Adipocyte (in vitro differentiated cells): Measurements from ENCODE around the gene PHC2.

Source experiments
- DNase-seq: peaks from one replicate; pipeline ENCODE4 v3.0.0-alpha.2; 2015; ENCODE audit warnings: low read depth
- H3K27me3 ChIP-seq: replicated peaks from 2 replicates; pipeline ENCODE4 v1.7.0; 2013; ENCODE audit warnings: mild to moderate bottlenecking, low read length, moderate library complexity; ENCODE audit not compliant: control insufficient read depth, insufficient read depth
- H3K36me3 ChIP-seq: 2 replicates; pipeline ENCODE4 v1.7.0; 2013; ENCODE audit warnings: low read length, mild to moderate bottlenecking, moderate library complexity; ENCODE audit not compliant: control insufficient read depth, insufficient read depth, severe bottlenecking
- H3K4me1 ChIP-seq: 2 replicates; pipeline ENCODE4 v1.7.0; 2013; ENCODE audit warnings: mild to moderate bottlenecking, low read length, moderate library complexity; ENCODE audit not compliant: control insufficient read depth, insufficient read depth
- H3K4me3 ChIP-seq: 2 replicates; pipeline ENCODE4 v1.7.0; 2013; ENCODE audit warnings: mild to moderate bottlenecking, low read length, moderate library complexity
- H3K9ac ChIP-seq: 2 replicates; pipeline ENCODE4 v1.7.0; 2013; ENCODE audit warnings: mild to moderate bottlenecking, low read length, moderate library complexity
- H3K9me3 ChIP-seq: 2 replicates; pipeline ENCODE4 v1.7.0; 2013; ENCODE audit warnings: mild to moderate bottlenecking, low read length, moderate library complexity; ENCODE audit not compliant: control insufficient read depth

The PHC2 gene

GRCh38 chr1:33433509-33434362, 2.8 kb upstream of the PHC2 start:
- DNase-seq, result peak; percentile 80
- Histone ChIP-seq H3K4me3 (peak overlapping the region; percentile 30), H3K9ac (peak overlapping the region; percentile 43), H3K4me1 (peaks cover 59% of the 10 kb centered on the region), H3K27me3 (no peaks in the 10 kb centered on the region), H3K36me3 (no peaks in the 10 kb centered on the region), H3K9me3 (no peaks in the 10 kb centered on the region)

- H3K9me3 ChIP-seq, result no peaks in the 10 kb centered on the region
- peak overlapping the region; percentile 87 for H3K4me3 ChIP-seq
- H3K36me3 ChIP-seq, result peaks cover 8% of the 10 kb centered on the region
- peak; percentile 72 for DNase-seq
- H3K9ac ChIP-seq, result peak overlapping the region; percentile 87
- no peaks in the 10 kb centered on the region for H3K27me3 ChIP-seq
- peaks cover 45% of the 10 kb centered on the region for H3K4me1 ChIP-seq
These were observed 821 bp downstream of the PHC2 start for GRCh38 chr1:33429856-33430691.

GRCh38 chr1:33429332-33429731, 1.6 kb downstream of the PHC2 start:
- H3K9me3 ChIP-seq, result no peaks in the 10 kb centered on the region
- no peak for DNase-seq
- peak overlapping the region; percentile 87 for H3K9ac ChIP-seq
- peaks cover 9% of the 10 kb centered on the region for H3K36me3 ChIP-seq
- peak overlapping the region; percentile 87 for H3K4me3 ChIP-seq
- peaks cover 42% of the 10 kb centered on the region for H3K4me1 ChIP-seq
- no peaks in the 10 kb centered on the region for H3K27me3 ChIP-seq

GRCh38 chr1:33428661-33429060, 2.2 kb downstream of the PHC2 start:
- H3K9me3 ChIP-seq, result no peaks in the 10 kb centered on the region
- peak overlapping the region; percentile 87 for H3K4me3 ChIP-seq
- no peak overlapping the region for H3K9ac ChIP-seq
- peaks cover 39% of the 10 kb centered on the region for H3K4me1 ChIP-seq
- H3K27me3 ChIP-seq, result no peaks in the 10 kb centered on the region
- DNase-seq, result no peak
- H3K36me3 ChIP-seq, result peaks cover 9% of the 10 kb centered on the region

- H3K27me3 ChIP-seq, result no peaks in the 10 kb centered on the region
- DNase-seq, result no peak
- peaks cover 29% of the 10 kb centered on the region for H3K4me1 ChIP-seq
- H3K9me3 ChIP-seq, result no peaks in the 10 kb centered on the region
- H3K4me3 ChIP-seq, result no peak overlapping the region
- H3K36me3 ChIP-seq, result peaks cover 9% of the 10 kb centered on the region
- H3K9ac ChIP-seq, result no peak overlapping the region
These were observed 4.0 kb downstream of the PHC2 start for GRCh38 chr1:33426916-33427315.

DNA sequence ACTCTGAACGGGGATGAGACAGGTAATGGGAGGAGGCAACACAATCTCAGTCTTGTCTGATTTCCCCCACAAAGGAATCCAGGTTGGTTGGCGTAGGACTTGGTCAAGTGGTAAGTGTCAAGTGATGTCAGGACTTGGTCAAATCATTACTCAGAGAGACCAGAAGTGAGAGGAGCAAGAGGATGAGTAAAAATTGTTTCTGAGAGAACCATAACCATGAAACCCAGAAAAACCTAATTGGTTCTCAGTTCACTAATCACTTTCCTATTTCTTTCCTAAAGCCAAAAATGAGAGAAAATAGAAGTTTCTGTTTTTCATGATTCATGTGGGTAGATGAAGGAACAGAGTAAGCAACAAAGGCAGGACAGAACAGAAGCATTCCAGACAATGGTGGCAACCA, 5.0 kb downstream of the PHC2 start:
- H3K9me3 ChIP-seq, result no peaks in the 10 kb centered on the region
- H3K4me1 ChIP-seq, result peaks cover 35% of the 10 kb centered on the region
- H3K27me3 ChIP-seq, result no peaks in the 10 kb centered on the region
- H3K4me3 ChIP-seq, result no peak overlapping the region
- no peak overlapping the region for H3K9ac ChIP-seq
- H3K36me3 ChIP-seq, result peaks cover 9% of the 10 kb centered on the region
- DNase-seq, result no peak

DNA sequence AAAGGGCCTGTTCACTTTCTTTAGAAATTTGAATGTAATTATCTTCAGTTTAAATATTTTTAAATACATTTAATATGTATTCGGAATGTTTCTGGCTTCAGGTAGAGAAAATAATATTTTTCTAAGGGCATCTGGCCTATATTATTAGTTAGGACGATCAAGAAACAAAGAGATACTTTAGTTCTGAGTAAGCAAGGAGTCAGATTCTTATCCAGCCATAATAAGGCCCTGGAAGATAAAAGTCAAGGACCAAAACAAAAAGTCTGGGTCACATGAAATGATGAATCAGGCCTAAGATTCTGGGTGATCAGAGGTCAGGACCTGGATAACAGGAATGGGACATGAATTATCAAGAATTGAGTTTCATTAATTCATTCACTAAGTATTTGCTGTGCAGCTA, 6.3 kb downstream of the PHC2 start:
- H3K9me3 ChIP-seq, result no peaks in the 10 kb centered on the region
- DNase-seq, result peak; percentile 24

GRCh38 chr1:33424205-33424604, 6.7 kb downstream of the PHC2 start:
- H3K36me3 ChIP-seq, result peaks cover 15% of the 10 kb centered on the region
- peaks cover 1% of the 10 kb centered on the region for H3K9me3 ChIP-seq
- no peak overlapping the region for H3K4me3 ChIP-seq
- H3K27me3 ChIP-seq, result no peaks in the 10 kb centered on the region
- H3K9ac ChIP-seq, result no peak overlapping the region
- H3K4me1 ChIP-seq, result peaks cover 30% of the 10 kb centered on the region
- DNase-seq, result peak; percentile 53

More for the DNA sequence above, 6.3 kb downstream of the PHC2 start:
- Histone ChIP-seq H3K4me3 (no peak overlapping the region), H3K36me3 (peaks cover 15% of the 10 kb centered on the region), H3K4me1 (peaks cover 34% of the 10 kb centered on the region), H3K9ac (no peak overlapping the region), H3K27me3 (no peaks in the 10 kb centered on the region)

DNA sequence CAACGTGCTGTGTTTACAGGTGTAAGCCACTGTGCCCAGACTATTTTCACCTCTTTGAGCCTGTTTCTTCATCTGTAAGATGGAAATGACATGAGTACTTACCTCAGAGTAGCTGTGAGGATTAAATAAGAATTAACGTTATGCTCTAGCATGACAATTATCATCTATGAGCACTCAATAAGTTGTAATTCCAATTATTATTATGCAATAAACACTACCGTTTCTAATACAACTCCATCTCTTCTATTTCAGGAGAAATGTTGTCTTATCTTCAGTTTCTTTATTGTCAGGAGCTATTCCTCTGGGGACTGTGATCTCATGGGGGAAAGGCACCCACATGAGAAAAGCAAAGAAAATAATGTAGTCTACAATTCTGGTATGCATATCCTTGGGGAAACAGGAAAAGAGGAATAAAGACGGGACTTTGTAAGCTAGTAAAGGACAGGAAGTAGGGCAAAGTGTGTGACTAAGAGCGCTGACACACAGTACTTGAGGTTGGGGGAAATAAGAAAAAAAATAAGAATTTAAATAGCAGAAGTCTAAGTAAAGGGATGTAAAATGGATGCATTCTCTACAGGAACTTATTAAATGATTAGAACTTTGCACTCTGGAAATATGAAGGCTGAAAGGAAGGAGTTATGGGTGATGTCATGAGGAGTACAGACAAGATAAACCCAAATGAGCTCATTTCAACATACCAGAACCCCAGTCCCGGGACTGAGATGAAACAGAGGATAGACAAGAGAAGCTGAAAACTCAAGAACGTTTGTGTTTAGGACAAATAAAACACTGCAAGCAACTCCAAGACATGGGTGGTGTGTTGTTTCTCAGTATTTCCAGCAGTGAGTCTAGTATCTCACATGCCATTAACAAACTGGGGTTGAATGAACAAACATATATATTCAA, 9.8 kb downstream of the PHC2 start:
- Histone ChIP-seq H3K36me3 (peaks cover 21% of the 10 kb centered on the region), H3K4me3 (no peak overlapping the region), H3K9ac (no peak overlapping the region), H3K27me3 (no peaks in the 10 kb centered on the region), H3K9me3 (peaks cover 24% of the 10 kb centered on the region), H3K4me1 (peaks cover 24% of the 10 kb centered on the region)
- peak; percentile 29 for DNase-seq

DNA sequence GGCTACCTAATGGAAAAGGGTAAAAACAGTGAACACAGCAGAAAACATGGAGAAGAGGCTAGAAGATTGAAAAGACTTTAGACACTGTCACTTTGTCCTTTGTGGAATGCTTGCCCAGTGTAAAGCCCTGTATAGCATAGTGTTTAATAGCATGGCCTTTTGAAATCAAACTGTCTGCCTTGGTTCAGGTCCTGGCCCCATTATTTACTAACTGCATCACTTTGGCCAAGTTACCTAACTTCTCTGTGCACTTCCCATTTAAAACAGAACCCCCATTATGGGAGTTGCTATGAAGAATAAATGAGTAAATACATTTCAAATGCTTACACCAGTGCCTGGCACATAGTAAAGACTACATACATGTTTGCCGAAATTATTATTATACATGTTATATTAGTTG, 12.1 kb downstream of the PHC2 start:
- peaks cover 12% of the 10 kb centered on the region for H3K36me3 ChIP-seq
- no peak overlapping the region for H3K9ac ChIP-seq
- no peak overlapping the region for H3K4me3 ChIP-seq
- peaks cover 16% of the 10 kb centered on the region for H3K4me1 ChIP-seq
- H3K9me3 ChIP-seq, result peaks cover 37% of the 10 kb centered on the region
- no peaks in the 10 kb centered on the region for H3K27me3 ChIP-seq
- no peak for DNase-seq
